HepG2 (cell line): ENCODE results near the gene EPB41L1. TPM values are rescaled to one million over a fixed set of nuclear protein-coding genes. Genes with fewer than 3 reads are reported as not detected.

ENCODE experiments used
- HNF1A ChIP-seq, 2 experiments: sonication (generic) in 1 of 2; formaldehyde crosslinking in 1 of 2; IDR thresholded peaks; 2 replicates each; pipeline versions ENCODE4 v1.4.0 to v1.6.1; 2016 to 2020; ENCODE audit warnings: borderline replicate concordance in 1 of 2, low read depth in 1 of 2, mild to moderate bottlenecking in 1 of 2, missing genetic modification reagents in 1 of 2
- NFE2 ChIP-seq: sonication (generic); formaldehyde crosslinking; IDR thresholded peaks from 2 replicates; pipeline ENCODE4 v1.4.0; 2020; ENCODE audit warnings: missing genetic modification reagents
- PLRG1 ChIP-seq: fragments of 450-650 bp; conservative IDR thresholded peaks from 2 replicates; pipeline ENCODE4 v1.6.1; 2016
- REXO4 ChIP-seq: sonication (generic); formaldehyde crosslinking; IDR thresholded peaks from 2 replicates; pipeline ENCODE4 v1.8.0; 2022; ENCODE audit warnings: missing genetic modification reagents, mild to moderate bottlenecking, borderline replicate concordance
- SMYD3 ChIP-seq: sonication (generic); formaldehyde crosslinking; IDR thresholded peaks from 2 replicates; pipeline ENCODE4 v1.8.1; 2023; ENCODE audit warnings: mild to moderate bottlenecking, missing genetic modification reagents
- ZBTB21 ChIP-seq: sonication (generic); formaldehyde crosslinking; IDR thresholded peaks from 2 replicates; pipeline ENCODE4 v1.4.0; 2020; ENCODE audit warnings: missing genetic modification reagents
- ZFYVE20 ChIP-seq: sonication (generic); formaldehyde crosslinking; IDR thresholded peaks from 2 replicates; pipeline ENCODE4 v1.8.0; 2023; ENCODE audit warnings: low read depth, mild to moderate bottlenecking, moderate library complexity, missing genetic modification reagents, borderline replicate concordance
- ZMYM4 ChIP-seq: sonication (generic); formaldehyde crosslinking; IDR thresholded peaks from 2 replicates; pipeline ENCODE4 v1.8.1; 2023; ENCODE audit warnings: mild to moderate bottlenecking, missing genetic modification reagents
- ZNF280D ChIP-seq: sonication (generic); formaldehyde crosslinking; IDR thresholded peaks from 2 replicates; pipeline ENCODE4 v1.5.1; 2020; ENCODE audit warnings: mild to moderate bottlenecking, missing genetic modification reagents
- ZNF33A ChIP-seq: sonication (generic); formaldehyde crosslinking; IDR thresholded peaks from 2 replicates; pipeline ENCODE4 v1.5.1; 2020; ENCODE audit warnings: missing genetic modification reagents, mild to moderate bottlenecking, moderate library complexity, borderline replicate concordance
- ZNF615 ChIP-seq: sonication (generic); formaldehyde crosslinking; IDR thresholded peaks from 2 replicates; pipeline ENCODE4 v1.5.0; 2020; ENCODE audit warnings: mild to moderate bottlenecking, missing genetic modification reagents, borderline replicate concordance
- ZNF660 ChIP-seq: sonication (generic); formaldehyde crosslinking; IDR thresholded peaks from 2 replicates; pipeline ENCODE4 v1.5.1; 2020; ENCODE audit warnings: mild to moderate bottlenecking, low read depth, missing genetic modification reagents, borderline replicate concordance
- ZNF724P ChIP-seq: sonication (generic); formaldehyde crosslinking; IDR thresholded peaks from 2 replicates; pipeline ENCODE4 v1.8.0; 2022; ENCODE audit warnings: missing genetic modification reagents, borderline replicate concordance
- ZSCAN5A ChIP-seq: sonication (generic); formaldehyde crosslinking; IDR thresholded peaks from 2 replicates; pipeline ENCODE4 v1.8.0; 2022; ENCODE audit warnings: mild to moderate bottlenecking, missing genetic modification reagents, borderline replicate concordance
- polyA plus RNA-seq, 8 experiments: library from polyadenylated mRNA; depleted of rRNA in 3 of 8; stranded (reverse) in 7 of 8; unstranded in 1 of 8; fragments of >200 nt; fragmentation: Illumina TruSeq in 4 of 8; extraction: Trizol in 4 of 8; gene quantifications; 2 replicates each; pipeline versions ENCODE4 v1.2.1 to v1.2.3, GENCODE V29; 2011 to 2016; ENCODE audit warnings: low read depth in 4 of 8, missing spikeins in 1 of 8, mixed read lengths in 1 of 8; ENCODE audit not compliant: insufficient read depth in 1 of 8
- total RNA-seq, 5 experiments: library from RNA; depleted of rRNA; stranded (reverse); fragments of >200 nt; fragmentation: Illumina TruSeq; extraction: Trizol; gene quantifications; 2 replicates each; pipeline ENCODE4 v1.2.3, GENCODE V29; 2016; ENCODE audit warnings: low read depth in 1 of 5
- TF ChIP-seq, protein P1 (sequence below): fragments of 450-650 bp; IDR thresholded peaks from 2 replicates; pipeline ENCODE4 v1.6.1; 2017; ENCODE audit warnings: mild to moderate bottlenecking
- TF ChIP-seq, protein P2 (sequence below): sonication (generic); formaldehyde crosslinking; IDR thresholded peaks from 2 replicates; pipeline ENCODE4 v1.8.0; 2022; ENCODE audit warnings: mild to moderate bottlenecking, missing genetic modification reagents

EPB41L1 gene
- total and polyA plus RNA-seq, 2 of the 13 experiments (the other 11 are each of a cell fraction or from before 2014, with no cell fraction given), result 16.7 to 39.0 TPM

- TF ChIP-seq HNF1A (IDR thresholded peaks at IDR 0.05; ENCODE audit: low read depth), result no peak
- TF ChIP-seq HNF1A (CRISPR knock-in tag; IDR thresholded peaks at IDR 0.05; ENCODE audit: borderline replicate concordance), result no peak
- 0 out of 2 replicates have a peak, but pooled peaks have one; percentile 29 for TF ChIP-seq NFE2 (CRISPR knock-in tag)
- TF ChIP-seq ZNF660 (CRISPR knock-in tag), result no peak
- TF ChIP-seq ZBTB21 (CRISPR knock-in tag), result no peak
- TF ChIP-seq ZMYM4 (CRISPR knock-in tag), result 0 out of 2 replicates have a peak, but pooled peaks have one; percentile 3
- TF ChIP-seq, protein P1, sequence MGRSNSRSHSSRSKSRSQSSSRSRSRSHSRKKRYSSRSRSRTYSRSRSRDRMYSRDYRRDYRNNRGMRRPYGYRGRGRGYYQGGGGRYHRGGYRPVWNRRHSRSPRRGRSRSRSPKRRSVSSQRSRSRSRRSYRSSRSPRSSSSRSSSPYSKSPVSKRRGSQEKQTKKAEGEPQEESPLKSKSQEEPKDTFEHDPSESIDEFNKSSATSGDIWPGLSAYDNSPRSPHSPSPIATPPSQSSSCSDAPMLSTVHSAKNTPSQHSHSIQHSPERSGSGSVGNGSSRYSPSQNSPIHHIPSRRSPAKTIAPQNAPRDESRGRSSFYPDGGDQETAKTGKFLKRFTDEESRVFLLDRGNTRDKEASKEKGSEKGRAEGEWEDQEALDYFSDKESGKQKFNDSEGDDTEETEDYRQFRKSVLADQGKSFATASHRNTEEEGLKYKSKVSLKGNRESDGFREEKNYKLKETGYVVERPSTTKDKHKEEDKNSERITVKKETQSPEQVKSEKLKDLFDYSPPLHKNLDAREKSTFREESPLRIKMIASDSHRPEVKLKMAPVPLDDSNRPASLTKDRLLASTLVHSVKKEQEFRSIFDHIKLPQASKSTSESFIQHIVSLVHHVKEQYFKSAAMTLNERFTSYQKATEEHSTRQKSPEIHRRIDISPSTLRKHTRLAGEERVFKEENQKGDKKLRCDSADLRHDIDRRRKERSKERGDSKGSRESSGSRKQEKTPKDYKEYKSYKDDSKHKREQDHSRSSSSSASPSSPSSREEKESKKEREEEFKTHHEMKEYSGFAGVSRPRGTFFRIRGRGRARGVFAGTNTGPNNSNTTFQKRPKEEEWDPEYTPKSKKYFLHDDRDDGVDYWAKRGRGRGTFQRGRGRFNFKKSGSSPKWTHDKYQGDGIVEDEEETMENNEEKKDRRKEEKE, result no peak
- TF ChIP-seq ZFYVE20 (CRISPR knock-in tag), result no peak
- TF ChIP-seq ZNF280D (CRISPR knock-in tag), result 0 out of 2 replicates have a peak, but pooled peaks have one; percentile 4
- no peak for TF ChIP-seq ZNF33A (CRISPR knock-in tag)
- 0 out of 2 replicates have a peak, but pooled peaks have one; percentile 70 for TF ChIP-seq ZSCAN5A (CRISPR knock-in tag)
- 0 out of 2 replicates have a peak, but pooled peaks have one; percentile 24 for TF ChIP-seq ZNF615 (CRISPR knock-in tag)
- TF ChIP-seq PLRG1, result no peak
- TF ChIP-seq REXO4 (CRISPR knock-in tag), result no peak
- no peak for TF ChIP-seq ZNF724P (CRISPR knock-in tag)
- TF ChIP-seq, protein P2, sequence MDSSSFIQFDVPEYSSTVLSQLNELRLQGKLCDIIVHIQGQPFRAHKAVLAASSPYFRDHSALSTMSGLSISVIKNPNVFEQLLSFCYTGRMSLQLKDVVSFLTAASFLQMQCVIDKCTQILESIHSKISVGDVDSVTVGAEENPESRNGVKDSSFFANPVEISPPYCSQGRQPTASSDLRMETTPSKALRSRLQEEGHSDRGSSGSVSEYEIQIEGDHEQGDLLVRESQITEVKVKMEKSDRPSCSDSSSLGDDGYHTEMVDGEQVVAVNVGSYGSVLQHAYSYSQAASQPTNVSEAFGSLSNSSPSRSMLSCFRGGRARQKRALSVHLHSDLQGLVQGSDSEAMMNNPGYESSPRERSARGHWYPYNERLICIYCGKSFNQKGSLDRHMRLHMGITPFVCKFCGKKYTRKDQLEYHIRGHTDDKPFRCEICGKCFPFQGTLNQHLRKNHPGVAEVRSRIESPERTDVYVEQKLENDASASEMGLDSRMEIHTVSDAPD (CRISPR knock-in tag), result 0 out of 2 replicates have a peak, but pooled peaks have one; percentile 39
- TF ChIP-seq SMYD3 (CRISPR knock-in tag), result peak; percentile 92
Observed at GRCh38 chr20:36150489-36150846, 4.1 kb upstream of the EPB41L1 start (continued).
